B cell (primary cell): ENCODE results near the gene PIK3R4.

Source experiments
- CTCF ChIP-seq: fragments of 200-600 bp; IDR thresholded peaks from one replicate; pipeline ENCODE4 v1.8.0; 2022; ENCODE audit warnings: antibody characterized with exemption, mild to moderate bottlenecking
- EZH2 ChIP-seq: IDR thresholded peaks from 2 replicates; pipeline ENCODE4 v1.6.1; 2012; ENCODE audit warnings: borderline replicate concordance, low read depth, mild to moderate bottlenecking, moderate library complexity, low read length; ENCODE audit not compliant: insufficient read depth, poor library complexity, severe bottlenecking

- TF ChIP-seq CTCF (no peak), EZH2 (no peak)
Measured at GRCh38 chr3:130677343-130677742, 69.3 kb downstream of the PIK3R4 start.
